HG03469 (cell line): ENCODE measurements around the gene GLE1.
"Not testable (repeated sequence)": the region's sequence is repeated elsewhere in the genome, so short reads cannot be mapped to it uniquely, and the experiment has no call there.

Experiments used
- ATAC-seq: cut with Tn5 transposase; IDR thresholded peaks from one replicate; pipeline ENCODE4 v1.9.1; 2021; ENCODE audit warnings: mild to moderate bottlenecking, moderate library complexity, moderate number of reproducible peaks; ENCODE audit not compliant: unreplicated experiment

GLE1 gene

DNA sequence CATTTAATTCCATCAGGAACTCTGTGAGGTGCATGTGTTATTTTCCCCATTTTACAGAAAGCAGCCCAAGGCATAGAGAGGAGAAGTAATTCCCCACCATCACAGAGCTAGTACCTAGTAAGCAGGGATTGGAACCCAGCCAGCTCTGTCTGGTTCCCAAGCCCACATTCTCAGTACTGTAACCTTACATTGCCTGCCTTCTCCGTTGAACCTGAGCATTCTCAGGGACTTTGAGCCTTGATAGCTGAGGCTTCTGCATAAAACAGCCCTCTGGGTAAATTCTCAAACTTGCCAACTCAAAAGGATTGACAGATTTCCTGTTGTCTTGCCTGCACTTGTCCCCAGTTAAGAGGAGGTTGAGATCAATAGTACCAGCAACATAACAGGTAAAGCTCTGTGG lies 9.2 kb upstream of the GLE1 start:
- no peak for ATAC-seq

DNA sequence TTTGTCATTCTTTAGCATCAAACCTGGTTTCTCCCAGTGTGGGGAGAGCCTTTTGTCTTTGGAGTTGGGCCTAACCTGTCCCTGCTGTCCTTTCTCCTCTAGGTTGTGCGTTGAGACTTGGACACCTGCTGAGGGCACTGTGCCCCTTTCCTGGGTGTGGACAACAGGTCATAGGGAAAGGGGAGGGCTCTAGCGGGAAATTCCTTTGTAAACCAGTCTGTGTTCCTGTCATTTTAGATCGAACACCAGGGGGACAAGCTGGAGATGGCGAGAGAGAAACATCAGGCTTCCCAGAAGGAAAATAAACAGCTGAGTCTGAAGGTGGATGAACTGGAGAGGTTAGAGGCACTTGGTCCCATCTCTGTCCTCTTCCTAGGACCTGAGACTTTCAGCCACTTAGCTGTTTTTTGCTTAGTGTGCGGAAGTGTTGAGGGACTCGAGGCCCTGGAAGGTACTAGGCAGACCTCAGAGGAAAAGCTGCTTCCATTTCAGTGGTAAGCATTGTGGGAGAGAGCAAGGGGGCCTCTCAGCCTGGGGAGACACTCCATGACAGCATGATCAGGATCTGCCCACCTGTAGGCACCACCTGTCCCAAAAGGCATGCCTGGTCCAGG lies 8.6 kb upstream of the GLE1 start:
- ATAC-seq: no peak

DNA sequence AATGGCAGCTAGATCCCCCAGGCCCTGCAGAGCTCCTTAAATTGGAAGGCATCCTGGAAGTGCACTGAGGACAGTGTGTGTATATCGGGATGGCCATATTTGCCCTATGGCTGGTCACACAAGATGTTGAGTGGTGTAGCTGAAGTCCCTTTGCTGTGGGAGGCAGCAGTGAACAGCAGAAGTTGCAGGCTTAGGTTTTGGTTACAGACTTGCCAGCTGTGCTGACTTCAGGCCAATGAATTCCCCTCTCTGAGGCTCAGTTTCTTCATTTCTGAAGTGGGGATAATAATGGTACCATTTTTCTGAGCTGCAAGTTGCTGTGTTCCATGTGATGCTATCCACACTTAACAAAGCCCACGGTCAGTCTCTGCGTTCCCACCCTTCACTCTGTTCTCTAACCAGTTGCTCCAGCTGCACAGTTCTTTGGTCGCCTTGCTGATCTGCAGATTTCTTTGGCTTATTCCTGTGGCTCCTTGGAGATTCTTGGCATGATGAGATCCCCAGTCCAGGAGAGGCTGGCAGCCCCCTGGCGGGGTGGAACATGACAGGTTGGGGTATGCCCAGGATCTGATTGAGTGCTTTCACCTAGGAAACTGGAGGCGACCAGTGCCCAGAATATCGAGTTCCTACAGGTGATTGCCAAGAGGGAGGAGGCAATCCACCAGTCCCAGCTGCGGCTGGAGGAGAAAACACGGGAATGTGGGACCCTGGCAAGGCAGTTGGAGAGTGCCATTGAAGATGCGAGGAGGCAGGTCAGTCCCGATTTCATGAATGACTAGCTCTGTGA lies 6.5 kb upstream of the GLE1 start:
- no peak for ATAC-seq

DNA sequence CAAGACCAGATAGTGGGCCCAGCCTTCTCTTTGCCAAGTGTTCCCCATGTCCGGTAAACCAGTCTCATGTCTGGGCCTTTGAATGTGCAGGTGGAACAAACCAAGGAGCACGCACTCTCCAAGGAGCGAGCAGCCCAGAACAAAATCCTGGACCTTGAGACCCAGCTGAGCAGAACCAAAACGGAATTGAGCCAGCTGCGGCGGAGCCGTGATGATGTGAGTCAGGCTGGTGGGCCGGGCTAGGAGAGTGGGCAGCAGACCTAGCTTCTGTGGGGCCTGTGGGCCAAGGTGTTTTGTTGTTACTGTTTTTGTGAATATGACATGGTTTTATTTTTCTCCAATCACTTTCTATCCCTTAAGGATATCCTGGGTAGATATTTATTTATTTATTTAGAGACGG lies 5.6 kb upstream of the GLE1 start:
- no peak for ATAC-seq

DNA sequence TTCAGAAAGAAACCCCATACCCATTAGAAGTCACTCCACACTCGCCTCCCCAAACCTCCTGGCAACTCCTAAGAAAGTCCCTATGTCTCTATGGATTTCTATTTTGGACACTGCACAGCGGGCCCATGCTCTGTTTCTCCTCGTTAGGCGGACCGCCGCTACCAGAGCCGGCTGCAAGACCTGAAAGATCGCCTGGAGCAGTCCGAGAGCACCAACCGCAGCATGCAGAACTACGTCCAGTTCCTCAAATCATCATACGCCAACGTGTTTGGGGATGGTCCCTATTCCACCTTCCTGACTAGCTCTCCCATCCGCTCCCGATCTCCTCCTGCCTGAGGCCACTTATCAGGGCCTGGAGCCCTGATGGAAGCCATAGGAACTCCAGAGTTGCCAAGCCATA lies 4.6 kb upstream of the GLE1 start:
- ATAC-seq: no peak

DNA sequence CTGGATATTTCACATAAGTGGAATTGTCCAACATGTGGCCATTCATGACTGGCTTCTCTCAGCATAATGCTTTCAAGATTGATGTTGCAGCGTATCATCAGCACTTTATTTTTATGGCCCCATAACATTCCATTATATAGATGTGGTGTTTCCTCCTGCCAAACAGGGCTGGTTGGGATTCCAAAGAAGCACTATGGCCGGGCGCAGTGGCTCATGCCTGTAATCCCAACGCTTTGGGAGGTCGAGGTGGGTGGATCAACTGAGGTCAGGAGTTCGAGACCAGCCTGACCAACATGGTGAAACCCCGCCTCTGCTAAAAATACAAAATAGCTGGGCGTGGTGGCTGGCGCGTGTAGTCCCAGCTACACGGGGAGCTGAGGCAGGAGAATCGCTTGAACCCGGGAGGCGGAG lies 1.1 kb upstream of the GLE1 start:
- ATAC-seq: not testable (repeated sequence)

DNA sequence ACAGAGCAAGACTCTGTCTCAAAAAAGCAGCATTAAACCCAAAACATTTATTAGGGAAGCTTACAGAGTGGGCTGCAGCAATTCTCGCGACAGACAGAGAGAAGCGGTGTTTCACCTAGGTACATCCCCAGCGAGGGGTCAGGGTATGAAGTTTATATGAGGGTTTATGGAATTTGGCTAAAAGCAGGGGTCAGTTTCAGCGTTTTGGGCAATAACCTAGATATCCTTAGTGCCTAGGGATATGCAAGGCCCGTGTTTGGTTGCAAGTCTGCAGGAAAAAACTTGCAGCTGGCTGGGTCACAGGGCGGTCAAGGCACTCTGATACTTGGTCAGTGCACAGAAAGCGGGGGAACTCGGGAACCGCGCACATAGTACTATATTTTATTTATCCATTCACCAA lies 649 bp upstream of the GLE1 start:
- ATAC-seq: no peak

DNA sequence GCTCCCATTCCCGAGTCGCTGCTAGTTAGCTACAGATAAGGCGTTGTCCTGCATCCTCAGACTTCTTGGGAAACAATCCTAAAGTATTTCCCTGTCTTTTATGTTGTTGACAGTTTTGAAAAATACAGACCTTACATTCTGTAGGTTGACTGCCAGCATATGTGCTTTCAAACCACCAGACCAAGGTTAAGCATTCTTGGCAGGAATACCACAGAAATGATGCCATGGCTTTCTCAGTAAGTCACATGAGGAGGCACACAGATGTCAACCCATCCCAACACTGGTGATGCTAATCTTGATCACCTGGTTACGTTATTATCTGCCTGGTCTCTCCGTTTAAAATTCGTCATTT lies 871 bp downstream of the GLE1 start:
- ATAC-seq: no peak

DNA sequence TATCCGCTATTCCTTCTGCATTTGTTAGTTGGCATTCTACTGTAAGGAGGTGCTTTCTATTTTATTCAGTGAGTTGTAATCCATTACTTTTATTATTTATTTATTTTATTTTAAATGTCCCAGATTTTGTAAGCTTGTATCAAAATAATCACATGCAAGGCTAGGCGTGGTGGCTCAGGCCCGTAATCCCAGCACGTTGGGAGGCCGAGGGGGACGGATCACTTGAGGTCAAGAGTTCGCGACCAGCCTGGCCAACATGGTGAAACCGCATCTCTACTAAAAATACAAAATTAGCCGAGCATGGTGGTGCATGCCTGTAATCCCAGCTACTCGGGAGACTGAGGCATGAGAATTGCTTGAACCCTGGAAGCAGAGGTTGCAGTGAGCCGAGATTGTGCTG lies 1.4 kb downstream of the GLE1 start:
- ATAC-seq: not testable (repeated sequence)

DNA sequence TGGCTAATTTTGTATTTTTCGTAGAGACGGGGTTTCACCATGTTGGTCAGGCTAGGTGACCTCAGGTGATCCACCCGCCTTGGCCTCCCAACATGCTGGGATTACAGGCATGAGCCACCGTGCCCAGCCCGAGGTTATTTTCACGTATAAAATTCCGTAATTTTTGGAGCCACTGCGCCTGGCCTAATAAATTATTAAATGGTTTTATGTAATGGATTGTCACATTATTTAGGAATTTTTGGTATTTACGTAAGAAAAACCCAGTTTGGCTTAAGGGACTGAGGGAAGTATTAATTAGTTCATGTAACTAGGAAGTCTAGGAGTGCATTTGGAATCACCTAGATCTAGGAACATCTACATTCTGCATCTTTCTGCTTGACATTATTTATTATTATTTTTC lies 8.3 kb downstream of the GLE1 start:
- no peak for ATAC-seq

DNA sequence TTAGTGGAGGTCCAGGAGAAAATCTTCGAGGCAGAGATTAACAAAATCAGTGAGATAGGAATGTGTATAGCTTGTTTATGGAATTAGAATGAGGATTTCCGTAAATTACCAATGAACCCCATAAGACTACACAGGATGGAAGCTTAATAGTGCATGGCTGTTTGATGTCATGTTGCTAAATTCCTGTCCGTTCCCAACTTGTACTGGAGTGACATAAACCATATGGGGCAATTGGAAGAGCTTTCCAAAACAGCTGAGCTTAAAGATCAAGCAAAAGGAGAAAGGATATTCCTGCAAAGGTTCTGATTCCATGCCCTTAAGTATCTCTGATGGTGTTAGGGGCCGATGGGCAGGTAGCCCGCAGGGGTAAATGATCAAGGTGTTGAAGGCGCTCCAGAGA lies 17.4 kb downstream of the GLE1 start:
- no peak for ATAC-seq

DNA sequence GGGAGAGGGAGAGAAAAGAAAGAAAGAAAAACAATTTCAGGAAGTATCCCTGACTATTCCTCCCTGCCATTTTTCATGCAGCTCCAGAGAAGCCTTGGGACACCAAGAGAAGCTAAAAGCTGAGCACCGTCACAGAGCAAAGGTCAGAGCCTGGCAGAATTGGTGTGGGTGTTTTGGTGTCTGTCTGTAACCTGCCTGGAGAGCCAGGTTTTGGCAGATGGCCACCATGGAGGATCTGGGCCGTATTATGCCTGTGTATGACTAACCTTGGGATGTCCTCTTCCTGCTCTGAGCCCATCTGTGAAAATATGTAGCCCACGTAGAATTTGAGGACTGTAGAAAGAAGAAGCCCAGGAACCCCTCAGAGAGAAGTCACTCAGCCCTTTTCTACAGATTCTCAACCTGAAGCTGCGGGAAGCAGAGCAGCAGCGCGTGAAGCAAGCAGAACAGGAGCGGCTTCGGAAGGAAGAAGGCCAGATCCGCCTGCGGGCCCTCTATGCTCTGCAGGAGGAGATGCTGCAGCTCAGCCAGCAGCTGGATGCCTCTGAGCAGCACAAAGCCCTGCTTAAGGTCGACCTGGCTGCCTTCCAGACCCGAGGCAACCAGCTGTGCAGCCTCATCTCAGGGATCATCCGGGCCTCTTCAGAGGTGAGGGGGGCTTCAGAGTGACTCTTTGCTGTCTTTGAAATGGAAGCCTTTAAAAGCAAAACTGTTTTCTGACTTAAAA lies 18.8 kb downstream of the GLE1 start:
- ATAC-seq: no peak

DNA sequence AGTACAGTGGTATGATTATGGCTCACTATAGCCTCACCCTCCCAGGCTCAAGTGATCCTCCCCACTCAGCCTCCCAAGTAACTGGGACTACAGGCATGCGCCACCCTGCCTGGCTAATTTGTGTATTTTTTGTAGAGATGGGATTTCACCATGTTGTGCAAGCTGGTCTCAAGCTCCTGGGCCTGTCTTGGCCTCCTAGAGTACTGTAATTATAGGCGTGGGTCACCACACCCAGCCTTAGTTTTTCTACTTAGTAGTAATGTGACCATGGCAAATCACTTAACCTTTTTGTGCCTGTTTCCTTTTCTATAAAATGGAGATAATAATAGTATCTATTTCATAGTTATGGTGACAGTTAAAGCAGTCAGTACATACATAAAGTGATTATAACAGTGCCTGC lies 22.2 kb downstream of the GLE1 start:
- ATAC-seq: no peak

DNA sequence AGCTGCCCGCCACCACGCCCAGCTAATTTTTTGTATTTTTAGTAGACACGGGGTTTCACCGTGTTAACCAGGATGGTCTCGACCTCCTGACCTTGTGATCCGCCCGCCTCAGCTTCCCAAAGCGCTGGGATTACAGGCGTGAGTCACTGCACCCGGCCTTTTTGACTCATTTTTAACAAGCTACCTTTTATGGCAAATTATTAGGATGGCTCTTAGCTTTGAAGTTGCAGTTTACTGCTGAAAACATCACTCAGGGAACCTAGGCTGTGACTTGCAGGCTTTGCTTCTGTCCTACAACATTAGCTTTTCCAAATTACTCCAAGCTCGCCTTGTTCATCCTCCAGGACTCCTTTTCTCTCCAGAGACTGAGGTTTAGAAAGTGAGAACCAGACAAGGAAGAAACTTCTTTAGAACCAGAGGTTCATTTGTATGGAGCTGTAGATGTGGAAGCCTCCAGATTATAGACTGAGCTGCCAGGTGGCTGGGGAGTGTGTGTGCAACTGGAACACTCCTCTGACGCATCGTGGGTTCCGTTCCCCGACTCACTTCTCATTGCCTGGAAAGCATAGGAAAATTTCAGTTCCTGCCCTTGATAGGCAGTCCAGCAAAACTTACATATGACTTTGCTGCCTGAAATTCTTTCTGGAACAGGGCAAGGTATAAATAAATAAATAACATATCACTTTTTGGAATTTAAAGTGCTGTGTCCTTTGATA lies 24.1 kb downstream of the GLE1 start:
- no peak for ATAC-seq

DNA sequence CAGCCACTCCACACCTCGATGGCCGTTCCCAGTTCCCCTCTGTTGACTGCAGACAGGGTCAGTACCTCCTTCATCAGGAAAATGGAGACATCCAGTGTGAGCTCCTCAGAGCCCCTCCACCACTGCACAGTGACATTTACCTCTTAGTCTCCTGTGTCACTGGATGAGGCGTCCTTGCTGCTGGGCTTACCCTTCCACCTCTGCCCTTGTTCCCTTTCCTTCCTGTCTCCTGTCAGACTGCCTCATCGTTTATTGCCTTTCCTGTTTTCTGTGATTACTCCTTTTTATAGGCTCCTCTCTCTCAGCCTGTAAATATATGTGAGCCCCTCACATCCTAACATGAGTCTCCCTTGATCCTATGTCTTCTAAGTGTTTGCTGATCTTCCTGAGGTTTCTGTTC lies 24.7 kb downstream of the GLE1 start:
- no peak for ATAC-seq

DNA sequence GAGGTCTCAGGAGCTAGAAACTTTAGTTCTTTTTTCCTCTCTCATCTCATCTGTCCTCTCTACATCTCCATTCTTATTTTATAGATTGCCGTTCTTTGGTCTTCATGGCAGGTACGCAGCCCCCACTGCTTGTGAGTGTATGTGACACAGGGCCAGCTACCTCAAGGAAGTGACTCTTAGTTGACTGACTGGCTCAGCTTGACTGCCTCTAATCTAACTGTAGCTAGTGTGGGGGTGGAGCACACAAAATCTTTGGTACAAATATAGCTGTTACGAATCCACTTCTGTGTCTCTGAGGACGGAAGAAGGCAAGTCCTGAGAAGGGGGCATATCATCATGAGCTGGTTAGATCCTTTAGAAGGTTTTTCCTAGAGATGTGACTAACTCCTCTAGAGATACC lies 28.1 kb downstream of the GLE1 start:
- no peak for ATAC-seq

DNA sequence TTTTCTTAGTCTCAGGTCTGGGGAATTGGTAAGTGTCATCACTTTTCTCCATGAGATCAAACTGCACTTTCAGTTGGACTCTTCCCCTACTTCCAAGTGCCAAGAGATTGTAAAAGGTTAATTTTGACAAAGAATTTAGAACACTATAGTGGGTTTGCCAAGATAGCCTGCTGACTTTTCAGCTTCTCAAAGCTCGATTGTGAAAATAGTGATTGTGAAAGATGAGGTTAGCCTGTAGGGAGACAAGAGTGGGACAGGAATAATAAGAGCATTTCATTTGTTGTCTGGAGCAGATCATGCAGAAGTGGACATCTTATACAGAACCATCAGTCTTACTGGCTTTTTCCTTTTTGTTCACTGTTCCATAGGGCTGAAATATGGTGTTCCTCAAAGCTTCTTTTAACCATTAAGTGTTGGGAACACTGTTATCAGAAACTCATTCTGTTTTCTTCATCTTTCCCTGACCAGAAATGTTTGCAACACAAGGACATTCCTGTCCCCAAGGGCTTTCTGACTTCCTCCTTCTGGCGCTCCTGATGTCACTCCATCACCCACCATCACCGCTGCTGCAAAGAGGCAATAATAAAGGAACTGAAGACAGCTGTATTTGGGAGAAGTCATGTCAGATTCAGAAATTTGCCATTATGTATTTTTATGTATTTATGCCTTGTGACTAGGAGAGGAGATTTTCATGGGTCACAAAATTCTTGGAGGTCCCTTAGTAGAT lies 36.3 kb downstream of the GLE1 start:
- ATAC-seq: no peak

DNA sequence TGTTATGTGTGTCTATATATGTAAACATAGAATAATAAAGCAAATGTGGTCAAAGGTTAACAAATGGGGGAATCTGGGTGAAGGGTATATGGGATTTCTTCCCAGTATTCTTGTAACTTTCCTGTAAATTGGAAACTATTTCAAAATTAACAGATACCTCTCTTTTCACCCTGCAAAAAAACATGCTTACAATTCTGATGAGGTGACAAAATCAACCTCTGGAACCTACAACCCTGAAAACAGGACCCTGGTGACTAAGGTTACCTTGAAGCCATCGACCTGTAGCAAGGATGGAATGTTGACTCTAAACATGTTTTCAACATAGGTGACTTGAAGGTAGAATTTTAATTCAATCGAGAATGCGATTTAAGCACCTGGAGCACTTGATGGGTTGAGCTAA lies 42.0 kb downstream of the GLE1 start:
- no peak for ATAC-seq

DNA sequence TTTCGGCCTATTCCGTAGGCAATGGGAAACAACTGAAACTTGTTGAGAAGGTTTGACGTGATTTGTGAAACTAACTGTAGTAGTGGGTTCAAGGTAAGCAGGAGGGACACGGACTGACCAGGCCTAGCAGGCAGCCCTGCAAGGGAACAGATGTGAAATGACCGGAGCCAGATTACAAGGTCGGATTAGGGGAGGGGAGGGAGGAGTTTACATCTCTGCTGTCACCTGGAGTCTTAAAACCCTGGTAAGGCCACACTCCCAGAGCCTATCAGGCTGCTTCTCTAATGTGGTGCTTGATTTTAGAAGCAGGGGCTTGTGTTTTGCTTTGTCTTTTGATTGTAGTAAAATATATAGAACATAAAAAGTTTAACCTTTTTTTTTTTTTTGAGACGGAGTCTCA lies 44.4 kb downstream of the GLE1 start:
- no peak for ATAC-seq

DNA sequence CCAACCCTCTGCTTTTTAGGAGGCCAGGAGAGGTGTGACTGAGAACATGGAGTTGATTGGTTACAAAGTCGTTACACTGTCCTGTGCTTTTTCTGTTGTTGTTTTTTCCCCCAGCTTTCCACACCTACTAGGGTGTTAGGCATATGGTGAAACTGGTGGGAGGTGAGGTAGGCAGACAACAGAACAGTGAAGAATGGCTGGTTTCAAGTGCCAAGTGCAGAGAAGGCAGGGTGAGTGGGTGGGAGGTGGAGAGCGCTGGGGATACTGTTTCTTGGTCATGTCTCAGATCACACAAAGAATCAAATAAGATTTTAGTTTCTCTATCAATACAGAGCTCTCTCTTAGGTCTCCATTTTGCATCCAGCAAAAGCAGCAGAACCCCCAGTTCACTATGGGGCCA lies 45.7 kb downstream of the GLE1 start:
- no peak for ATAC-seq
